NCI-H82 (cell line): ENCODE results near the gene TFF3.

ENCODE experiments used
- DNase-seq: peaks from one replicate; lab custom pipeline; 2025; lab: John Stamatoyannopoulos, UW

The TFF3 gene

DNA sequence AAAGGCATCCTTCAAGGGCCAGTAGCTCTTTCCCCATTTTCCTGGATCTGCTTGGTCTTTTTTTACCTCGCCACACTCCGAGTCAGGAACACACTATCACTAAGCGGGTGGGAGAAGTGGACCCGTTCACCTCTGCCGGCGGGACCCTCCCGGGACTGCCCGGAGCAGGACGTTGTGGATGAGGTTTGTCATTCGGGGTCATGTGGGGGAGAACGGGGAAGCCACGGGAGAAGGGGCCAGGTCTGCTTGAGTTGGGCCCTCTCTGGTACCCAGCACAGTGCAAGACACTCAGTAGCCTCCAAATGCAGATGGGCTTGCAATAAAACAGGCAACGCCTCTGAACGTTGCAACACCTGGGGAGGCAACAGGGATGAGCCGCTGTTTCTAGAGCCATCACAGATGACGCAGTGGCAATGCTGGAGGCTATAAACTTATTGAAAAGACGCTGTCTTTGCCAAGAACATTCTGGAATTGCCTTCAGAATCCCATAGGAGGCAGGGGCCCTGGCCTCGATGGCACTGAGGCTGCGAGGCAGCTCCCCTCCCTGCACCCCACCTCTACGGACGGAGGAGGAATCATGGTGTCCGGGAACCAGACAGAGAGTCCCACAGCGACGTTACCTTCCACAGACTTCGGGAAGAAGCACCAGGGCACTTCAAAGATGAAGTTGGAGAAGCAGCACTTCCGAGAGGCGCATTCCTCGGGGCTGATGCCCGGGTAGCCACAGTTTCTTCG is 31.8 kb upstream of the TFF3 start:
- DNase-seq = no peak

DNA sequence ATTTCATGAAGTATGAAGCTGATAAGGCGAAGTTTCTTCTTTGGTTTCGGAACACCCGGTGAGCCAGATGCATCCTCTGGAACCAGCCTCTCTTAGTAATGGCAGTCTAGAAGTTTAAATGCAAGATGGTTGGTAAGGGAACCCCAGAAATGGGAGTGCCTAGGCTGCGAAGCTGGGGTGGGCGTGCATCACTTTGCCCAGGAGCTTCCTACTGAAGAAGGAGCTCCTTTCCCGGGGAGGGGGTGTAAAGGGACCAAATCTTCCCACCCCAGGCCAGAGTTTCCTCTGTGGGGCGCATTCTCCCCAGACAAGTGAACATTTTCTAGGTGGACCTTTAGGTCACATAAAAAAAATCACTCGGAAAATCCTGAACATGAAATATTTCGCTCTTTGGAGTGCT is 31.2 kb upstream of the TFF3 start:
- DNase-seq = no peak

DNA sequence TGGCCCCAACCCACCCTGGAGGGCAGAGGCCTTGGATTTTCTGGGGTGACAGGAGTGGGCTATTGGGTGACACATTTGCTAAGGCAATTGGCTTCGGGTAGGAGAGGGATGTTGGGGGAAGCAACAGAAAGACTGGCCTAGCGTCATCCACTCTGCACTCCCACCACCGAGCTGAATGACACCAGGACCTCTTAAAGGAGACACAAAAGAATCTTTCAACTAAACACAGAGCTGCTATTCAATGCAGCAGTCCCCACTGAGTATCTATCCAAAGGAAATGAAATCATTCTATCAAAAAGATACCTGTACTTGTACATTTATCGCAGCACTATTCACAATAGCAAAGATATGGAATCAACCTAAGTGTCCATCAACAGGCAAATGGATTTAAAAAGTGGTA is 29.4 kb upstream of the TFF3 start:
- no peak for DNase-seq

DNA sequence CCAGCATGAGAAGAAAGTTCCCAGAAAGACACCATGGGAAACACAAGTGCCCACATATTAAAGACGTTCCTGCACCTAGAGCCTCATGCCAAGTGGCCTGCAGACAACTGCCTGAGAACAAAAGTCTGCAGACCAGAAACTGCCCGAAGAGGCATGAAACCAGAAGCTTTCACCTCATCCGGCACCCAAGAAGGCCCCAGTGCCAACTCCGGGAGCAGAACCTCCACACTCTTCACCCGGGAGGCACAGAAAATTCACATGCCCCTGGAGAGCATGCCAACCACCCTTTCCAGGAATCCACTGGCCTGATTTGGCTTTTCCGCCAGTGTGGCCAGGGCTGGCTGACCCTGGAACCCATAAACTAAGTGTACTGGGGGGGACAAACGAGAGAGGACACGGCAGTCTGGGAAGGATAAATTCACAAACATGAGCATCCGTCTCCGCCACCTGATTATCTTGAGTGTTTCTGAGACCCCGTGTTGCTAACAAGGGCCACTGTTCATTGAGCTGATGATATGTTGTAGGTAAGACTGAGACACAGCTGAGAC is 28.8 kb upstream of the TFF3 start:
- DNase-seq = no peak

DNA sequence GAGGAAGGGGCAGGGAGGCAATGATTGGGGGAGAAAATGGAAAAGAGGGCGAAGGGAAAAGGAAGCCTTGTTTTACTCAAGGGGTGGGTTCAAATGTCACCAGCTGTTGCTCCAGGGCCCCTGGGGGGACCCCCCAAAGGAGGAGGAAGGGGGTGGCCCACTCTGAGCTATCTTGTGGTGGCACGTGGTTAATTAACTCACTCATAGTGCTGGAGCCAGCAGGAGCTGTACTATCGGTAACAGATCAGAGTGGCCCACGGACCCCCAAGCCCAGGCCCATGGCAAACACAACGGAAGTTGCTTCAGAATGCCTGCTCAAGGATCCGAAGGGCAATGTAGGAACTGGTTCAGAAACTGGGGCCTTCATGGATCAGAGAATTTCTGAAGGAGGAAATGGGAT is 28.3 kb upstream of the TFF3 start:
- no peak for DNase-seq

DNA sequence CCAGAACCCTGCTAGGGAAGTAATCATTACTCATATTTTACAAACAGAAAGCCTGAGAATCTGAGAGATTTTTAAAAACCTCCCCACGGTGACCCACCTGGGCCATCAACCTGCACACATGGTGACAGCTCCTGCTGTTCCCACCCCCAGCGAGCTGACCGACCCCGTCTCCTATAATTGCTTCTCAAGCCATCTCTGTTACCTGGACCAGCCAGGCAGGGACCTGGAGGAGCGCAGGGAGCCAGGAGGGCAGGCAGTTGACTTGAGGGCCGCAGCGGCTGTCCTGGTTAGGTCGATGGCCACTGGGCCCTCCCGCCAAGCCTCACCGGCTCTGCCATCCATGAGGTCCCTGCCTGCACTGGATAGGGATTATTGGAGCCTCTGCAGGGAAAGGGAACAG is 27.9 kb upstream of the TFF3 start:
- DNase-seq = no peak

DNA sequence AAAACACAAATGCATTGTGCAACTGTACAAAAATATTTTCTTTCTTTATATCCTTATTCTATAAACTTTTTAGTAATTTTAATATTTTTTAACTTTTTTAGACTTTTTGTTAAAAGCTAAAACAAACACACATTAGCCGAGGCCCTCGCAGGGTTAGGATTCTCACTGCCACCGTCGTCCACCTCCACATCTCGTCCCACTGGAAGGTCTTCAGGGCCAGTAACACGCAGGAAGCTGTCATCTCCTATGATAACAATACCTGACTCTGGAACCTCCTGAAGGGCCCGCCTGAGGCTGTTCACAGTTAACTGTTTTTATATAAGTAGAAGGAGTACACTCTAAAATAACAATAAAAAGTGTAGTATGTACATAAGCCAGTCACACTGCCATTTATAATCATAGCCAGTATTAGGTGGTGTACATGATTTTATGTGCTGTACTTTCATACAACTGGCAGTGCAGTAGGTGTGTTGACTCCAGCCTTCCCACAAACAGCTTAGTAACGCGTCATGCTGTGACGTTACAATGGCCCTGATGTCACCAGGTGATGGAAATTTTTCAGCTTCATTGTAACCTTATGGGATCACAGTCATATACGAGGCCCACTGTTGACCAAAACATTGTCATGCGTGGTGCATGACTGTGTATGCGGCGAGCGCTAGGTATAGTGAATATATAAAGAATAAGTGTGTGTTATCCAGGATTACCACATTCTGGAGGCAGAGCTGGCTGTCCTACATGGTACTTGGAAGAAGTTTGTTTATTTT is 26.8 kb upstream of the TFF3 start:
- DNase-seq = no peak

DNA sequence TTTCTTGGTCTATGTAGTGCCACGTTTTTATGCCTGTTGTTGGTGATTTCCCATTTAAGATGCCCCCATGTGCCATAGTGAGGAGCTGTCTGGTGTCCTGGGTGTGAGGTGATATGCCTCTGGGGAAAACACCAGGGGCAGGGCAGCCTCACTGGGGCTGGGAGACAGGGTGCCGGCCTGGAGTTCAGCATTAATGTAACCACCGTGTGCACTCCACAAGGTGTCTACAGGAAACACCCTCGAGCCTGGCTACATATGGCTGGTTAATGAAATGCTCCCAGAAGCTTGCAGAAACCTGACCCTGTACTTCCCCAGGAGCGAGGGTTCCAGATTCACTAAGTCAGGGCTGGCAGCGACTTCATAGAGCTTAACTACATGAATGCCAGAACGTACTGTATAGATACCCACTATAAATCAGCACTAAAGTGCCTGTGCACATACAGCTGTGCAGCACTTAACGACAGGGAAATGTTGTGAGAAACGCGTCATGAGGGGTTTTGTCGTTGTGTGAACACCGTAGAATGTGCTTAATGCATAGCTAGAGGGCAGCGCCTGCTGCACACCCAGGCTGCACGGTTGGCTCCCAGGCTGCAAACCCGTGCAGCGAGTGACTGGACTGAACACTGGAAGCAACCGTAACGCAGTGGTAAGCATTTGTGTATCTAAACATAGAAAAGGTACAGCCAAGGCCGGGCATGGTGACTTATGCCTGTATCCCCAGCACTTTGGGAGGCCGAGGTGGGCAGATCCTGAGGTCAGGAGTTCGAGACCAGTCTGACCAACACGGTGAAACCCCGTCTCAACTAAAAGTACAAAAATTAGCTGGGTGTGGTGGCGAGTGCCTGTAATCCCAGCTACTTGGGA is 25.2 kb upstream of the TFF3 start:
- DNase-seq = no peak

DNA sequence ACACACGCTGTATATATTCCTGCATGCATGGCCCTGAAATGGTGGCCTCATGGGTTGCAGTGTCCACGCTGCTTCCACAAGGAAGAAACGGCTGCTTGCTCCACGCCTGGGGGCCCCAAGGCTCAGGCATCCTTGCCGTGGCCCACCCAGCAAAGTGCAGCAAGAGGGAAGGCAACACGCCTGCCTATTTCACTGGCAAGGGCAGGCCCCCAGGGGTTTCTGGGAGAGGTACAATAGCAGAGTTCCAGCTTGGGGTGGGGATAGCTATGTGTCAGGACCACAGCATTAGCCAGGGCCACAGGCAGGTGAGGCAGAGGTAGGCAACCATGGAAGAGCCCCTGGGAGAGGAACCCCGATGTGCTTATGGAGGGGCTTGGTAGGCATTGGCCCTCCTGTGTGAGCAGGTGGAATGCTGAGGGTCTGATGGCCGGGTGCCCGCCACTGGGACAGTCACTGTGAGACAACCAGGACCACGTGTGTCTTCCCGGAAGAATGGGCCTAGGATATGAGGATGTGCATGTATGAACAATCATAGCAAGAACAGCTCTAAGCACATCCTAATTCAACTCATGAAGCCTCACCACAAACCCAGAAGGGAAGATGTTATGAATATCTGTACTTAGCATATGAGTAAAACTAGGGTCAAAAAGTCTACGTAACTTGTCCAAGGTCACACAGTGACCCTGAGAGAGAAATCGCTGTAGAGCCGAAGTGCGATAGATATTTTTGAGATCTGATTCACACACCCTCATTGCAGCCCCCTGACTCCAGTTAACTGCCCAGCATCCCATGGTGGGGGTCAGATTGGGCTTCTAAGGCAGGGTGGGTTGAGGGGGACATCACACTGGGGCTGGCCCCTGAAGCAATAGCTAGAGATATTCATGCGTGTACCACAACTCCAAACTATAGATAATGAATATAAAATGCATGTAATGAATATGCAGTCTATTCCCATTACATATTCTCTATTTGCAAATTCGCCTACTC is 23.8 kb upstream of the TFF3 start:
- DNase-seq = no peak

DNA sequence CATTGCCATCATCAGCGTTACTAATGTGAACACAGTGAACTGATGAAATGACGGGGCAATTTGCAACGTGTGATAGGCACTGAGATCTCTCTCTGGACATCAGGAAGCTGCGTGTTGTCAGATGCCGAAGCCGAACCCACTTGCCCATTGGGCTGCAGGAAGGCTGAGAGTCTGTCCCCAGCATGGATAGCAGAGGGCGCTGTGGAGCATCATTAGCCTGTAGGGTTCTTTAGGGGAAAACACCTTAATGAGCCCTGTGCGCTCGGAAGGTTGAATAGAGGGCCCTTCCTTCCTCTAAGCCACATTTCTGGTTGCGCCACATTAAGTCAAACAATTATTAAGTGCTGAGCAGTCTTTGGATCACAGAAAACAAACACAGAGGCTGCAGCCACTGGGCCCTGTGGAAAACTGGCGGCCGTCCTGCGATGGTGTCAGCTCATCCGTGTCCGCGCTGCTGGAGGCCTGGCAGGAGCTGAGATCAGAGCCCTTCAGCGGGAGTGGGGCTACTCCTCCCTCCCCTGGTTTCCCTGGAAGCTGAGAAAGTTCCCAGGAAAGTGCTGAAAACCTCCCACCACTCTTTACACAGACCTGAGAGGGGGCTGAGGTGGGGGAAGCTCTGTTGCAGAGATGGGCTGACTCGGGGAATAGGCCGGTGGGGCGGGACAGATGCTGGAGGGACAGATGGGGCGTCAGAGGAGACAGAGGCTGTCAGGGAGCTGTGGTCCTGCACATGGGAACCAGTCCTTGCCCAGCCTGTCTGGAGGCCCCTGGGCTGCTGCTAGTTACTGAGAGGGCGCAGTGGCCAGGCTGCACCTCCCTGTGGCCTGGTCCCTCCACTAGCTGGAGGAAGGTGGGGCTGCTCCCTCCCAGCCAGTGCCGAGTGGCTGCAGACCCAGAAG is 22.9 kb upstream of the TFF3 start:
- peak; percentile 80 for DNase-seq

DNA sequence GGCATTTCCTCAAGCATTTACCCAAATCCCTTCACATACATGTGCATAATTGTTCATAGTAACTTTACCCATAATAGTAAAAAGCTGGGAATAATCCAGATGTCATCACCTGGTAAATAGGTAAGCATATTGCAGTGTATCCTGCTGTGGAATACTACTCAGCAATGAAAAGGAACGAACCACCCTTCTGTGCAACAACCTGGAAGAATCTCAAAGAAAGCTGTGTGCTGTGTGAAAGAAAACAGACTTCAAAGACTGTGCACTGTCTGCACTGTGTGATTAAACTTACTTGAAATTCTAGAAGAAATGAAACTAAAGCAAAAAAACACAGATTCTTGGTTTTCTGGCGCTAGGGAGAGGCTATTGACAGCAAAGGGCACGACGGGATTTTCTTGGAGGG is 22.1 kb upstream of the TFF3 start:
- no peak for DNase-seq

DNA sequence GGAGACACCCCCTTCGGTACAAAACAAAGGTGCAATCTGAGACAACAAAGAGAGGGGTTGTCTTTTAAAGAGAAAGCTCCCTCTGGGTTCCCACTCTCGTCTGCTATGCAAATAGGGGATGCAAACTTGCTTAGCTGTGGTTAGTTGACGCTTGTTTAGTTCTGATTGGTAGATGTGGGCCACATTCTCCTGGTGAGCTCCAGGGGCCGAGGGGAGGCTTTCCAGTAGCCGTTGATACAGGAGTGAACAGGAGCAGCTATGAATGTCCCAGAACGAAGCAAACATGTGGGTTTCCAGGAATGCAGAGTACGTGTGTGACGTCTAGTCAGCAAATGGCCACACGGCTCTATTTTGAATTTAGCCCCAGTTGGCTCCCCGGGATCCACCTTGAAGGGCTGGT is 20.8 kb upstream of the TFF3 start:
- peak; percentile 49 for DNase-seq

DNA sequence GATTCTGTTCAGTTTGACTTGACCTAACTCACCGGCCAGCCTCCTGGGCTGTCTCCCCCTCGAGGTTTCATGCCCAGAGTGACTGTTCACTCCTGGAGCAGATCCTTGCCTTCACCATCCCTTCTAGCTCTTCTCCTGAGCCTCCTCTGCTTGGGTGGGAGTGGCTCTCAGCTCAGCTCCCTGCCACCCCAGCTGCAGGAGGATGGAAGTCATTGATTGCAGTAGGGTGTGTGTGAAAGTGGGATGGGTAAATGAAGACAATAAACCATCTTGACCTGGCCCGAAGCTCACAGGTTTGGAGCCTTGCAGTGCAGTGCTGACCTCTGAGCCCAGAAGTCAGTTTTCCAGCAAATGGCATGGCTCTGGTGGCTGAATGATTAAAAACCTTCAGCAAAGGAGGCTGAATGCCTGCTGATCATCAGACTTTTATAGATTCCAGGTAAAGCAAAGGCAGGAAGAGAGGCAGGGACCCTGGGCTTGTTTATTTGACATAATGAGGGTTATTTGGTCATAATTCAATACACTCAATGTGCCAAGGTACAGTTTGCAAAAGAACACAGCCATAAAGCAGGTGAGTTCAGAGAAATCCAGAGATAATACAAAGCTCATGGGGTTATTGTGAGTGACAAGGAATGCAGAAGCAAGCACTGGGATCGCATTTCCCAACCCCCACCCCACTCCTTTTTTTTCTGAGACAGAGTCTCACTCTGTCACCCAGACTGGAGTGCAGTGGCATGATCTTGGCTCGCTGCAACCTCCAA is 17.5 kb upstream of the TFF3 start:
- DNase-seq = no peak

DNA sequence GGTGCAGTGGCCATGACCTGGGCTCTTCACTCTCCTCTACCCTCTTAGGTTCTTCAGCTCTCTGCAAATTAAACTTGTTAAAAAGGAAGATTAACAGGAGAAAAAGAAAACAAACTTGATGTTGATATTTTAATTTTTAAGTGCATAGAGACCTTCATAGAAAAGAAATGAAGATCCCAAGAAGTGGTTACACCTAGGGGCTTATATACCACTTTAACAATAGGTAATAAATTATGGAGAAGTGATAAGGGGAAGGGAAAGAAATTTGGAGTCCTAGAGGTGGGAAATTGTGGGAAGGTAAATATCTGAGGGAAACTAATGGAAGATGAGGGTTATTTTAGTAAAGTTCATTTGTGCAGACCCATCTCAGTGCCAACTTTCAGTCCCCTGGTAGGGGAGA is 16.5 kb upstream of the TFF3 start:
- DNase-seq = no peak

DNA sequence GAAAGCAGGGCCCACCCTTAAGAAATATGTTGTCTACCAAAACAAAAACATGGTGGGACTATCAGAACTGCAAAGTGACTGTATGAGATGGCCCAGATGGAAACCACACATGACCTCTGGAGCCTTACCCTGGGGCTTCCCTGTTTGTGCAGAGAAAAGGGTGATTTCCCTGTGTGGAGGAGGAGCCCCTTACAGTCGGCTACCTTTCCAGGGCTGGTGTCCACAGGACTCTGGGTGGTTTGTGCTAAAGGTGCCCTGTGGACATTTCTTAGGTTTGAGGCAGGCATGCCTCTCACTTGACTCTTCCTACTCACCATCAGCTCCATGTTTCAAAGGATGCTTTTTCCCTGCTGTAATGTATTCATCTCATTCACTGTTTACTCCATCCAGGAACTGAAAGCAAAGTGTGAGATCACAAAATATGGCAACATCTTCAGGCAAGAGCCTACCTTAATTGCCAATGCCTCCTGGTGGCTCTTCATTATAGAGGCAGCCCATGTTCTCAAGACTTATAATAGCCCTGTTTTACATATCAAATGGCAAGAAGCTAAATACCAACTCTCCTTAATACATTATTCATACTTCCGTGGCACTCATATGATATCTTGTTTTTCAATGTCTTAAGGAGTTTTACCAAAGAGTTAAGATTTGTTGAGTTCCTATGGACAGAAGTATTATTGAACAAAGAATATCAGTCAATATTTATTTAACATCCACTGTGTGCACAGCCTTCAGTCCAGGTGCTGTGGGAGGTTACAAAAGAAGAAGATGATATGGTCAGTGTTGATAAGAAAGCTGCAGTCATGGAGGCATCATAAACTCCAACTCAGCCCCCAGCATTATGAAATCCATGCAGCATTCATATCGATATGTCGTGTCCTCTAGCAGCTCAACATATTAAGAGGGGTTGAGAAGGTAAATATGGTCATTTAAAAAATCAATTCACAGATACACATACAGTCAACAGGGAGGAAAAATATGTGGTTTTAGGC is 15.5 kb upstream of the TFF3 start:
- DNase-seq = no peak

DNA sequence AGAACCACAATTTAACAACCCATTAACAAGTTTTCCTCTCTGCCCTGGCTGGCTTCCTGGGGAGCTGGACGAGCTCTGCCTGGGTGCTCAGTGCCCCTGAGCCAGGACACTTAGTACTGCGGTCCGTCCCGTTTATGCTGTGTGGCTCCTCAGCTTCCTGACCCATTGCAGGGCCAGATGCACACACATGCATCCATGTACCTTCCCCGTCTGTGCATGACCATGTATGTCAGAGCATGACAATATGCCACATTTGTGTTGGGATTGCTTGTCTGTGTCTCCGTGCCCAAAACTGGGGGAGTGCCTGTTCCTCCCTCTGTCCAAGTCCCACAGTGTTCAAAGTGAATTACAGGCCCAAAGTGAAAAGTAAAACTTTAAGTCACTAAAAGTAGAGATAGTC is 9.7 kb upstream of the TFF3 start:
- no peak for DNase-seq

DNA sequence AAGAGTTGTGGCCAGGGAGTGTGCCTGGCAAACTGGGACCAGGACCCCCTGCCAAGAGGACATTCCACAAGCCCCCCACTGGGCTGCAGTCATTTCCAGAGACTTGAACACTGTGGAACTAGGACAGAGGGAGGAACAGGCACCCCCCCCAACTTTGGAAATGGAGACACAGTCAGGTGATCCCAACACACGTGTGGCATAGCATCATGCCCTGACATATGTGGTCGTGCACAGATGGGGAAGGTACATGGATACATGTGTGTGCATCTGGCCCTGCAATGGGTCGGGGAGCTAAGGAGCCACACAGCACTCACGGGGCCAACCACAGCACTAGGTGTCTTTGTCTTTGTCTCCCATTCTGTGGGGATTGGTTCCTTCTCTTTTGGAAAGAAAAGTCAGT is 6.6 kb upstream of the TFF3 start:
- DNase-seq = no peak

DNA sequence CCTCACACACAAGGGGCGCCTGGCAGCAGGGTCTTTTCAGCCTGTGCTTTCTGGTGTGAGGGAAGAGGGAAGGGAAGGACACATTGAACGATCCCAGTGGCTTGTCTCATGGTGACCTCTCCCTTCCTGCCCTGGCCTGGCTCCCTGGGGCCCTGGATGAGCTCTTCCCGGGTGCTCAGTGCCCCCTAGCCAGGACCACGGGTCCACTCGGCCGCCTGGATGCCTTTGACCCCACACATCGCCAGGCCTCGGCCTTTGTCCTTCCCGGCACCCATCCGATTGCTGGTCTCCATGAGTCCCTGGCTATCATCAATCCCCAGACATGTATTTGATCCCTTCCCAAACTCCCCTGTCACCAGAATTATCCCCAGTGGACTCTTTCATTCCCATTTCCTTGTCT is 6.0 kb upstream of the TFF3 start:
- DNase-seq = no peak
